ENCODE results near the gene PACRG.

The PACRG gene

GRCh38 chr6:163026893-163027292, 299.1 kb downstream of the PACRG start:
- TF ChIP-seq ZBTB7A (IDR thresholded peaks at IDR 0.05; ENCODE audit: low read depth) (no peak), EP300 (IDR thresholded peaks at IDR 0.05; ENCODE audit: borderline replicate concordance) (no peak), MAX (IDR thresholded peaks at IDR 0.05) (no peak), TCF12 (IDR thresholded peaks at IDR 0.05; ENCODE audit: low read depth) (no peak), USF1 (IDR thresholded peaks at IDR 0.05) (no peak), REST (IDR thresholded peaks at IDR 0.05; ENCODE audit: low read depth) (no peak), CEBPB (IDR thresholded peaks at IDR 0.05) (no peak), RAD21 (IDR thresholded peaks at IDR 0.05; ENCODE audit: low read depth) (no peak), CREB1 (IDR thresholded peaks at IDR 0.05; ENCODE audit: low read depth) (no peak), EGR1 (IDR thresholded peaks at IDR 0.05) (no peak), NFIC (IDR thresholded peaks at IDR 0.05) (no peak), TEAD4 (IDR thresholded peaks at IDR 0.05) (no peak), TAF1 (IDR thresholded peaks at IDR 0.05; ENCODE audit: low read depth) (no peak), YY1 (IDR thresholded peaks at IDR 0.05; ENCODE audit: low read depth) (no peak), FOXM1 (IDR thresholded peaks at IDR 0.05; ENCODE audit: borderline replicate concordance, low read depth) (no peak)

GRCh38 chr6:163030980-163031379, 303.2 kb downstream of the PACRG start:
- TF ChIP-seq EGR1 (IDR thresholded peaks at IDR 0.05) (no peak), EP300 (IDR thresholded peaks at IDR 0.05; ENCODE audit: borderline replicate concordance) (no peak), TEAD4 (IDR thresholded peaks at IDR 0.05) (no peak), YY1 (IDR thresholded peaks at IDR 0.05; ENCODE audit: low read depth) (no peak)

GRCh38 chr6:163031931-163032330, 304.2 kb downstream of the PACRG start:
- TF ChIP-seq REST (IDR thresholded peaks at IDR 0.05; ENCODE audit: low read depth), result no peak
- no peak for TF ChIP-seq RAD21 (IDR thresholded peaks at IDR 0.05; ENCODE audit: low read depth)
- TF ChIP-seq CEBPB (IDR thresholded peaks at IDR 0.05), result no peak
- no peak for TF ChIP-seq TCF12 (IDR thresholded peaks at IDR 0.05; ENCODE audit: low read depth)

- TF ChIP-seq TCF12 (IDR thresholded peaks at IDR 0.05; ENCODE audit: low read depth) (no peak), USF1 (IDR thresholded peaks at IDR 0.05) (no peak), EP300 (IDR thresholded peaks at IDR 0.05; ENCODE audit: borderline replicate concordance) (no peak), ZBTB7A (IDR thresholded peaks at IDR 0.05; ENCODE audit: low read depth) (no peak), YY1 (IDR thresholded peaks at IDR 0.05; ENCODE audit: low read depth) (no peak)
Observed at GRCh38 chr6:163036160-163036645, 308.4 kb downstream of the PACRG start.

GRCh38 chr6:163038317-163038716, 310.5 kb downstream of the PACRG start:
- TF ChIP-seq CREB1 (IDR thresholded peaks at IDR 0.05; ENCODE audit: low read depth), result no peak
- TF ChIP-seq TEAD4 (IDR thresholded peaks at IDR 0.05), result no peak
- no peak for TF ChIP-seq FOXM1 (IDR thresholded peaks at IDR 0.05; ENCODE audit: borderline replicate concordance, low read depth)
- TF ChIP-seq TCF12 (IDR thresholded peaks at IDR 0.05; ENCODE audit: low read depth), result no peak
- no peak for TF ChIP-seq YY1 (IDR thresholded peaks at IDR 0.05; ENCODE audit: low read depth)
- TF ChIP-seq EGR1 (IDR thresholded peaks at IDR 0.05), result no peak
- TF ChIP-seq TAF1 (IDR thresholded peaks at IDR 0.05; ENCODE audit: low read depth), result no peak
- TF ChIP-seq REST (IDR thresholded peaks at IDR 0.05; ENCODE audit: low read depth), result no peak
- TF ChIP-seq EP300 (IDR thresholded peaks at IDR 0.05; ENCODE audit: borderline replicate concordance), result no peak
- TF ChIP-seq USF1 (IDR thresholded peaks at IDR 0.05), result no peak
- no peak for TF ChIP-seq CEBPB (IDR thresholded peaks at IDR 0.05)
- TF ChIP-seq MAX (IDR thresholded peaks at IDR 0.05), result no peak
- no peak for TF ChIP-seq NFIC (IDR thresholded peaks at IDR 0.05)
- TF ChIP-seq ZBTB7A (IDR thresholded peaks at IDR 0.05; ENCODE audit: low read depth), result no peak
- TF ChIP-seq RAD21 (IDR thresholded peaks at IDR 0.05; ENCODE audit: low read depth), result no peak

All from Ishikawa (cell line).